GM19025 (cell line): Measurements from ENCODE around the gene UGT1A4.

Source experiments
- ATAC-seq: cut with Tn5 transposase; IDR thresholded peaks from one replicate; pipeline ENCODE4 v1.9.1; 2021; ENCODE audit warnings: mild to moderate bottlenecking, low read depth, moderate library complexity; ENCODE audit not compliant: unreplicated experiment

The UGT1A4 gene

DNA sequence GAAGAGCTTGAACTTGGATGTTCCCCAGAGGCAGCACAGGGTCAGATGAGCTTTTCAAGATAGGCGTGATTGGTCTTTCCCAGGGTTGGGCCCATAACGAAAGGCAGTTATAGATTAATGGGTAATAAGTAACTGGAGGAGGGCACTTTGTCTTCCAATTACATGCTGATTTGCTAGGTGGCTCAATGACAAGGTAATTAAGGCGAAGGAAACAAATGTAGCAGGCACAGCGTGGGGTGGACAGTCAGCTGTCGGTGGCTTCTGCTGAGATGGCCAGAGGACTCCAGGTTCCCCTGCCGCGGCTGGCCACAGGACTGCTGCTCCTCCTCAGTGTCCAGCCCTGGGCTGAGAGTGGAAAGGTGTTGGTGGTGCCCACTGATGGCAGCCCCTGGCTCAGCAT lies at the start of gene UGT1A4:
TSS of gene UGT1A4 (plus strand) at position 185 of the 400 bp plus-strand sequence. CDS start at position 270, 85 bp downstream.
- ATAC-seq: no peak

DNA sequence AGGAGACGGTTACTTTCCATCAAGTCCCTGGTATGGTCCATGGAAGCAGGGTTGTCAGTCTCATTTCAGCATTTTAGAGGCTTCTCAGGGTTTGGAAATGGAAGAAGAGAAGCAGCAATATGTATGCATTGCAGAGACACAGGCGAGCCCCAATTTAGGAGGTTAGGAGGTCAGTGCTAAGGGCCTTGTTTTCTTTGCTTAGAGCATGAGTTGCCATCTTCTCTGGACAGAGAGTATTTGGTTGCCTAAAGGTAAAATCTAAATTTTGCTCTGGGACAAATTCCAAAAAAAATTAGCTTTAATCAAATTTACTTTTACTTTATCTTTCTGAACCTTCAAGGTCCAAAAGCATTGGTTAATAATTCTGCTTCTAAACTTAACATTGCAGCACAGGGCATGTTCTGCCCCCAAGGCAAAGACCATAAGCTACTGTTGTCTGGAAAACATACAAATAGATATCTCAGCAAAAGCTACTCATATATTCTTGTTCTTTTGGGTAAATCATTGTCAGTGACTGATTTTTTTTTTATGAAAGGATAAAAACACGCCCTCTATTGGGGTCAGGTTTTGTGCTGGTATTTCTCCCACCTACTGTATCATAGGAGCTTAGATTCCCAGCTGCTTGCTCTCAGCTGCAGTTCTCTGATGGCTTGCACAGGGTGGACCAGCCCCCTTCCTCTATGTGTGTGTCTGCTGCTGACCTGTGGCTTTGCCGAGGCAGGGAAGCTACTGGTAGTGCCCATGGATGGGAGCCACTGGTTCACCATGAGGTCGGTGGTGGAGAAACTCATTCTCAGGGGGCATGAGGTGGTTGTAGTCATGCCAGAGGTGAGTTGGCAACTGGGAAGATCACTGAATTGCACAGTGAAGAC lies 47.0 kb upstream of the UGT1A4 start, which contains the start of gene UGT1A9:
TSS of gene UGT1A9 (plus strand) at position 609 of the 872 bp plus-strand sequence. CDS start at position 646, 37 bp downstream.
- no peak for ATAC-seq

DNA sequence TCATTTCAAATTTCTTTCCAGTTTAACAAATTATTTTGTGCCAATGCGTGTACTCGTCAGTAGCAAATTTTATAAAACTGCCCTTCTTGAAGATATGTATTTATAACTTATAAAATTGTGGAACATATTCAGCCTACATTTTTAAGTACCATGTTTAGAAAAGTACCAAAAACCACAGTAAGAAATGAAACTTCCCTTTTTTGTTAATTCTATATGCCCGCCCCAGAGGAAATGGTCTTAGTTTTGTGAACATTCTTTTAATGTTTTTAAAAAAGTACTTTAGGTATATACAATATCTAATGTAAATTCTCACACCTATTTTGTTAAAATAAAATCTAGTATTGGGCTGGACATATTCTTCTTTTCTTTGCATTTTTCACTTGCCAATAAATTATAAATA lies 45.6 kb upstream of the UGT1A4 start:
- no peak for ATAC-seq

GRCh38 chr2:233673896-233674295 lies 44.6 kb upstream of the UGT1A4 start:
- ATAC-seq: no peak

- ATAC-seq: no peak
Measured at GRCh38 chr2:233674314-233674713, 44.2 kb upstream of the UGT1A4 start.

GRCh38 chr2:233674995-233675394 lies 43.5 kb upstream of the UGT1A4 start:
- ATAC-seq: no peak

DNA sequence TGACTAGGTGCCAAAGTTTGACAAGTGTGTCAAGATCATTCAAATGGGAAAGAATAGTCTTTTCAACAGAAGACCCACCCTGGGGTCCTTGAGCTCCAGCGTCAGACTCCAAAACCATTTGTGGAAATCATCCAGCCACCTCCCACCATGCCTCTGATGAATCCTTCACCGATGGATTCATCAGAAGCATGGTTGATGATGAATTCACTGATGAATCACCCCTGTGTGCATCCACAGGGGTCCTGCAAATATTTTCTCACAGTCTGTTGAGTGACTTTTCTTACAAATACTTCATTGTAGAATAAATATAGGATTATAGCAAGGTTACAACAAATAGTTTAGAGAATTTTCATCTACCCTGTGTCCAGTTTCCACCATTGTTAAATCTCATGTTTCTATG lies 42.5 kb upstream of the UGT1A4 start:
- ATAC-seq: no peak

DNA sequence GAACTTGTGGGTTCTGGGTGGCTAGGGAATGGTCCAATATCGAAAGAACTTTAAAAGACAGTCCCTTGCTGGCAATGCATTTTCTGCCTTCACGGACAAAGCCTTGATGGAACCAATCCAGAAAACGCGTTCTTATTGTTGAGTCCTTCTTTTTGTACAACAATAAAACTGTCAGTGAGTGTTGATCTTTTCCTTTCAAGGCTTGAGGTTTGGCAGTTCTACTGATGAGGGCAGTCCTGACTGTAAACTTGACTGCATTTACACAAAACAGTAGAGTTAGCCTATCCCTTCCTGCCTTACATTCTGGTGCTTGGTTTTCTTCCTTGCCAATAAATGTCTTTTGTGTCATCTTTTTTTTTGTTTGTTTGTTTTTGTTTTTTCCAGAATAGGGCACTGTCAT lies 39.3 kb upstream of the UGT1A4 start:
- no peak for ATAC-seq

DNA sequence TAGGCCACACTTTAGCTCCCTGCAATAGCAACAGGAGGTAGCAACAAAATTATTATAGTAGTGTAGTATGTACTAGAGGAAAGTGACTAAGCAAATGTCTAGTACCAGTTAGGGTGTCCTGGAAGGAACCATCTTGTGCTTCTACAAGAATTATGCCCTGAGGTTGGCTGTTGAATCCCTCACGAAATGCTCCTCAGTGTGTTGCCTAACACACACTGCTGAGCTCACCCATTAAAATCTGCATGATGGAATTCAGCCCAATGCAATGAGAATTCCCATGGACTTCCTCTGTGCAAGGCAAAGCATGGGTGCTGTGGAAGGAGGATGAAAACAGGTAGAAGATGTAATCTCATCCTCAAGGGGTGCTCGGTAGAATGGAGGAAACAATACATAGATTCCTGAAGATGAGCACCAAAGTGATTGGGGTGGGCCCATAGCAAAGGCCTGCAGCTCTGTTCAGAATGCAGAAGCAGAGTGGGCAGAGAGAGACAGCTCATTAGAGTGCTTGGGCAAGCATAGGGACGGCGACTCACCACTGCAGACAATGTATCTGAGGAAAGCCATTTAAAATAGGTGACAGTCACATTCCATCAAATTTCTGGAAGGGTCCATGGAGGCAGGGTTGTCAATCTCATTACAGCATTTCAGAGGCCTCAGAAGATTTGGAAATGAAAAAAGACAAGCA lies 38.0 kb upstream of the UGT1A4 start:
- no peak for ATAC-seq

DNA sequence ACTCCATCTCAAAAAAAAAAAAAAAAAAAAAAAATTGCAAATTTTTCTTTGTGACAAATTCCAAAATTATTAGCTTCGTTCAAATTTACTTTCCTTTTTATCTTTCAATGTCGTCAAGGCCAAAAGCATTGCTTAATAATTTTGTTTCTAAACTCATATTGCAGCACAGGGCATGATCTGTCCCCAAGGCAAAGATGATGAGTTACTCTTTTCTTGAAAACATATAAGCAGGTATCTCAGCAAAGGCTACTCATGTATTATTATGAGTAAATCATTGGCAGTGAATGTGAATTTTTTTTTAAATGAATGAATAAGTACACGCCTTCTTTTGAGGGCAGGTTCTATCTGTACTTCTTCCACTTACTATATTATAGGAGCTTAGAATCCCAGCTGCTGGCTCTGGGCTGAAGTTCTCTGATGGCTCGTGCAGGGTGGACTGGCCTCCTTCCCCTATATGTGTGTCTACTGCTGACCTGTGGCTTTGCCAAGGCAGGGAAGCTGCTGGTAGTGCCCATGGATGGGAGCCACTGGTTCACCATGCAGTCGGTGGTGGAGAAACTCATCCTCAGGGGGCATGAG lies 36.9 kb upstream of the UGT1A4 start, which contains the start of gene UGT1A7:
TSS of gene UGT1A7 (plus strand) at position 381 of the 579 bp plus-strand sequence. CDS start at position 418, 37 bp downstream.
- no peak for ATAC-seq

DNA sequence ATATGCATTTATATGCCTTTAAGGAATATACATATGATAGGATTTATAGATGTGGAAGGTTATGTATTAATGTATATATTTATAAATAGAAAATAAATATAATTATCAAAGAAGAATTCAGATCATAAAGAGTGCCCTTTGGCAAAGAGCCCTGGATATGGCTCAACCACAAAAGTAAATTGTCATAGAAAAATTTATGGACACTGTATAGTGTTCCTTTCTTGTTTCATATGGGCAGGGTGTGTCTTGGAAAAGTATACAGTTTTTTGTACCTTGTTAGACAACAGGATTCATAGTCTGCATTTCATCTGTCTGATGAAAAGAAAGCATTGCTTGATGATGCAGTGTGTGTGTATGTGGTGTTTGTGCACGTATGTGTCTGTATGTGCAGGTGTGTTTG lies 33.9 kb upstream of the UGT1A4 start:
- no peak for ATAC-seq

DNA sequence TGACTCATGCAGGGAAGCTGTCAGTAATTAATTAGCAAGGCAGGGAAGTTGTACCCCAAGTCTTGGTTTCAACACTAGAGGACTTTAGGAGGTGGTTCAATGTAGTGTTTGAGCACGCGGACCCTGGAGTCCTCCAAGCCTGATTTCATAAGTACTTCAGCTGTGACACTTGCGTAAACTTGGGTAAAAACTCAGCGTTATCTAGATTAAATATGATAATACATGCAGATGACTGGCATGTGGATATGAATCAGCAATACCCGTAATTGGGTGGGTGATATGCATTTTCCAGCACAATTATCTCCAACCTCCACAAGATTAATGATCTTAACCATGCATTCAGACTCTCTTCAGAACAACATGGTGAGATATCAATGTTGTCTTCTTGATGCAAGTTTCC lies 31.6 kb upstream of the UGT1A4 start:
- no peak for ATAC-seq

DNA sequence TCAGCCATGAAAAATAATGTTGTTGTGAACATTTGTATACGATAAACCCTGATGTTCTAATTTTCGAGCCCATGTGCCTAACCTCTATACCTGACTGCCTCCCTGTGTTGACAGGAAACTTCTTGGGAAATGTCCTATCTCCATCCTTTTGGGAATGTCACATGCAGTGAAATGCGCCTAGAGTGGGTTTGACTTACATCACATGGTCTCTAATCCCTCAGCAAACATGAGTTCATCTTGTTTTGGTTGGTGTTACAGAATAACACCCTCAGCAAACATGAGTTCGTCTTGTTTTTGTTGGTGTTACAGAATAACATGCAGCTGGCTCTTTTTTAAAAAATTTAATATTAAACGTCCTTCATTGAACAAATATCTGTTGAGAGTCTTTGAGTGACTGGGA lies 30.2 kb upstream of the UGT1A4 start:
- no peak for ATAC-seq

DNA sequence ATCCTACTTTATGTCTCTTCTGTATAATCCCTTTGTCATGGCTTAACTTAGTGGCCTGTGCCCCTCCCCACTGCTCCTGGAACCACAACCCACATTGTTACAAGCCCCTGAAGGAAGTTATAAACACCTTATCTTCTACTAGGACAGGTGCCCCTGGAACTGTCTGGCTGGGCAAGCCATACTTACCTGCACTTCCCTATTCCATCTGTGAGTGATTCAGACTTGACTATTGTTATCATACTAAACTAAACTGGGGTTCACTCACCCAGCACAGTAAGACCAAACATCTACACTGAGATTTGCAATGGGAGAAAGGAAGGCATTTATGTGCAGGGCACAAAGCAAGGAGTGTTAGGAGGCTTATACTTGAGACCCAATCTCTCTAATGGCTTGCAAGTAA lies 29.5 kb upstream of the UGT1A4 start:
- no peak for ATAC-seq

GRCh38 chr2:233689501-233689900 lies 29.0 kb upstream of the UGT1A4 start:
- ATAC-seq: no peak

GRCh38 chr2:233690444-233690843 lies 28.1 kb upstream of the UGT1A4 start:
- no peak for ATAC-seq

- no peak for ATAC-seq
Measured at GRCh38 chr2:233691443-233692433, 26.8 kb upstream of the UGT1A4 start.

GRCh38 chr2:233692648-233693047 lies 25.9 kb upstream of the UGT1A4 start, which contains the start of gene UGT1A6:
UGT1A6 (plus strand) TSS chr2:233692890; CDS start chr2:233693005, 115 bp downstream.
- ATAC-seq: no peak

GRCh38 chr2:233693963-233694362 lies 24.6 kb upstream of the UGT1A4 start:
- ATAC-seq: no peak

GRCh38 chr2:233698740-233699139 lies 19.8 kb upstream of the UGT1A4 start:
- ATAC-seq: no peak
